ENCODE results near the gene BACH2.

DNA sequence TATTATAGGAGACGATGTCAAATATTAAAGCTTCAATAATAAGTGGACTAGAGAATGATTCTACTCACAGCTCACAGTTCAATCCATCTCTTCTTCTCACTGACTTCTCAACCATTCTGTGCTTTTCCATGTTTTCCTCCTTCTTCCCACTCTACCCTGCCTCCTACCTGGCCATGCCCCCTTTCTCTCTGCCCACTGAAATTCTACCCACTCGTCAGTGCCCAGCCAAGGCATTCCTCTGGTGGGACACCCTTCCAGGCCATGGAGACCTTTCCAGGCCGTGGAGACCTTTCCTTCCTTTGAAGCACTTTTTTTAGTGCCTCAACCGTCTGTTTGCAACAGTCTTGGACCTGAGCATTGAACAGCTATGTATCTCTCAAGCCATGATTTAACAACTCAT, 18.5 kb downstream of the BACH2 start:
- TF ChIP-seq, protein P1, sequence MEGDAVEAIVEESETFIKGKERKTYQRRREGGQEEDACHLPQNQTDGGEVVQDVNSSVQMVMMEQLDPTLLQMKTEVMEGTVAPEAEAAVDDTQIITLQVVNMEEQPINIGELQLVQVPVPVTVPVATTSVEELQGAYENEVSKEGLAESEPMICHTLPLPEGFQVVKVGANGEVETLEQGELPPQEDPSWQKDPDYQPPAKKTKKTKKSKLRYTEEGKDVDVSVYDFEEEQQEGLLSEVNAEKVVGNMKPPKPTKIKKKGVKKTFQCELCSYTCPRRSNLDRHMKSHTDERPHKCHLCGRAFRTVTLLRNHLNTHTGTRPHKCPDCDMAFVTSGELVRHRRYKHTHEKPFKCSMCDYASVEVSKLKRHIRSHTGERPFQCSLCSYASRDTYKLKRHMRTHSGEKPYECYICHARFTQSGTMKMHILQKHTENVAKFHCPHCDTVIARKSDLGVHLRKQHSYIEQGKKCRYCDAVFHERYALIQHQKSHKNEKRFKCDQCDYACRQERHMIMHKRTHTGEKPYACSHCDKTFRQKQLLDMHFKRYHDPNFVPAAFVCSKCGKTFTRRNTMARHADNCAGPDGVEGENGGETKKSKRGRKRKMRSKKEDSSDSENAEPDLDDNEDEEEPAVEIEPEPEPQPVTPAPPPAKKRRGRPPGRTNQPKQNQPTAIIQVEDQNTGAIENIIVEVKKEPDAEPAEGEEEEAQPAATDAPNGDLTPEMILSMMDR (IDR thresholded peaks at IDR 0.05; ENCODE audit: insufficient read depth, low read length, poor library complexity, severe bottlenecking): no peak
- TF ChIP-seq EZH2phosphoT487 (conservative IDR thresholded peaks at IDR 0.05; ENCODE audit: low read length): no peak
